ENCODE measurements around the gene ZNF827. TPM values are rescaled to one million over a fixed set of nuclear protein-coding genes. Genes with fewer than 3 reads are reported as not detected.
A peak's percentile ranks its signal among the peaks of the same experiment; 100 is the strongest.

The ZNF827 gene, protein sequence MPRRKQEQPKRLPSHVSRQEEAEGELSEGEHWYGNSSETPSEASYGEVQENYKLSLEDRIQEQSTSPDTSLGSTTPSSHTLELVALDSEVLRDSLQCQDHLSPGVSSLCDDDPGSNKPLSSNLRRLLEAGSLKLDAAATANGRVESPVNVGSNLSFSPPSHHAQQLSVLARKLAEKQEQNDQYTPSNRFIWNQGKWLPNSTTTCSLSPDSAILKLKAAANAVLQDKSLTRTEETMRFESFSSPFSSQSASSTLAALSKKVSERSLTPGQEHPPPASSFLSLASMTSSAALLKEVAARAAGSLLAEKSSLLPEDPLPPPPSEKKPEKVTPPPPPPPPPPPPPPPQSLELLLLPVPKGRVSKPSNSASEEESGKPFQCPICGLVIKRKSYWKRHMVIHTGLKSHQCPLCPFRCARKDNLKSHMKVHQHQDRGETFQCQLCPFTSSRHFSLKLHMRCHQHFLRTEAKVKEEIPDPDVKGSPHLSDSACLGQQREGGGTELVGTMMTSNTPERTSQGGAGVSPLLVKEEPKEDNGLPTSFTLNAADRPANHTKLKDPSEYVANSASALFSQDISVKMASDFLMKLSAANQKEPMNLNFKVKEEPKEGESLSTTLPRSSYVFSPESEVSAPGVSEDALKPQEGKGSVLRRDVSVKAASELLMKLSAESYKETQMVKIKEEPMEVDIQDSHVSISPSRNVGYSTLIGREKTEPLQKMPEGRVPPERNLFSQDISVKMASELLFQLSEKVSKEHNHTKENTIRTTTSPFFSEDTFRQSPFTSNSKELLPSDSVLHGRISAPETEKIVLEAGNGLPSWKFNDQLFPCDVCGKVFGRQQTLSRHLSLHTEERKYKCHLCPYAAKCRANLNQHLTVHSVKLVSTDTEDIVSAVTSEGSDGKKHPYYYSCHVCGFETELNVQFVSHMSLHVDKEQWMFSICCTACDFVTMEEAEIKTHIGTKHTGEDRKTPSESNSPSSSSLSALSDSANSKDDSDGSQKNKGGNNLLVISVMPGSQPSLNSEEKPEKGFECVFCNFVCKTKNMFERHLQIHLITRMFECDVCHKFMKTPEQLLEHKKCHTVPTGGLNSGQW
- total RNA-seq = 10 to 100 TPM in 1 of 4 donors, 1 to 10 TPM in 3; 2.6 to 17.9 (median 3.7) TPM

DNA sequence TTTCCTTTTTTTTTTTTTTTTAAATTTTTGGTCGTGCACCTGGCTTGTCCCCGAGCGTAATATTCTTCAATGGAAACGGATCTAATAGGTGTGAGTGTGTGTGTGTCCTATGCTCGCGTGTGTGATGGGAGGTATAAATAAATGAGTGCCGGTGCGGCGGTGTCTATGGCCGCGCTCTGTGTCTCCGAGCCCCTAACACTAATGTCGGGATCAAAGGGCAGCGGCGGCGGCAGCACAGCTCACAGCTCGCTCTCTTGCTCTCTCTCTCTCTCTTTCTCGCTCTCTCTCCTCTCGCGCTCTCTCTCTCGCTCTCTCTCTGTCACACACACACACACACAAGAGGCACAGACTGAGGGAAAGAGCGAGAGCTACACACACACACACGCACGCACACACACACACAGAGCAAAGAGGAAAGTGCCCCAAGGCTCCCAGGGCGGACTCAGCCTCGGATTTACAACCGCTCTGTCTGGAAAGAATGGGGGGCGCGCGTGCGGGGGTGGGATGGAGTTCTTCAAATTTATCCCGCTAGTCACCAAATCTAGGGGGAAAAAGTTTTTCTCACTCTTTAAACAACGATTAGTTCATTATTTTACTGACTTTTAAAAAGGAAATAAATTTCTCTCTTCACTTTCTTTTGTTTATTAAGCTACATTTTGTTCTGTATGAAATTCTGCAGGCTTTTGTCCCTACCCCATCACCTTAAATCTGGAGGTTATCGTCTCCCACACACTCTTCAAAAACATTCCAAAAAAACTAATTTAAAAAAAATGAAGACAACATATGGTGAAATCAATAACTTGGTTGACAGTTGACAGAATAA lies at the start of gene ZNF827:
TSS of gene ZNF827 (minus strand) at position 206 of the 823 bp plus-strand sequence. CDS start 416 bp downstream, outside the sequence.
- TF ChIP-seq POLR2A (IDR thresholded peaks at IDR 0.05) = no peak
- TF ChIP-seq, protein P1, sequence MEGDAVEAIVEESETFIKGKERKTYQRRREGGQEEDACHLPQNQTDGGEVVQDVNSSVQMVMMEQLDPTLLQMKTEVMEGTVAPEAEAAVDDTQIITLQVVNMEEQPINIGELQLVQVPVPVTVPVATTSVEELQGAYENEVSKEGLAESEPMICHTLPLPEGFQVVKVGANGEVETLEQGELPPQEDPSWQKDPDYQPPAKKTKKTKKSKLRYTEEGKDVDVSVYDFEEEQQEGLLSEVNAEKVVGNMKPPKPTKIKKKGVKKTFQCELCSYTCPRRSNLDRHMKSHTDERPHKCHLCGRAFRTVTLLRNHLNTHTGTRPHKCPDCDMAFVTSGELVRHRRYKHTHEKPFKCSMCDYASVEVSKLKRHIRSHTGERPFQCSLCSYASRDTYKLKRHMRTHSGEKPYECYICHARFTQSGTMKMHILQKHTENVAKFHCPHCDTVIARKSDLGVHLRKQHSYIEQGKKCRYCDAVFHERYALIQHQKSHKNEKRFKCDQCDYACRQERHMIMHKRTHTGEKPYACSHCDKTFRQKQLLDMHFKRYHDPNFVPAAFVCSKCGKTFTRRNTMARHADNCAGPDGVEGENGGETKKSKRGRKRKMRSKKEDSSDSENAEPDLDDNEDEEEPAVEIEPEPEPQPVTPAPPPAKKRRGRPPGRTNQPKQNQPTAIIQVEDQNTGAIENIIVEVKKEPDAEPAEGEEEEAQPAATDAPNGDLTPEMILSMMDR (IDR thresholded peaks at IDR 0.05) = peak in 1 of 3 donors; percentile 26
- DNase-seq (ENCODE audit: low spot score in 2 of 2) = peak; percentile 47 to 90
- 3 to 4% methylated on average over 34 of the region's 34 CpGs for WGBS, 2 donors
- H3K4me3 ChIP-seq (ENCODE audit: low read depth, poor library complexity, severe bottlenecking) = peak within 1 kb of the TSS; percentile 71
- intact Hi-C loops (cut with DNase I; ENCODE audit: low total_unique reads) = loop anchor here (5.0 kb wide), 1 partner anchor 322 kb away; the partner anchor contains the start of gene MMAA

DNA sequence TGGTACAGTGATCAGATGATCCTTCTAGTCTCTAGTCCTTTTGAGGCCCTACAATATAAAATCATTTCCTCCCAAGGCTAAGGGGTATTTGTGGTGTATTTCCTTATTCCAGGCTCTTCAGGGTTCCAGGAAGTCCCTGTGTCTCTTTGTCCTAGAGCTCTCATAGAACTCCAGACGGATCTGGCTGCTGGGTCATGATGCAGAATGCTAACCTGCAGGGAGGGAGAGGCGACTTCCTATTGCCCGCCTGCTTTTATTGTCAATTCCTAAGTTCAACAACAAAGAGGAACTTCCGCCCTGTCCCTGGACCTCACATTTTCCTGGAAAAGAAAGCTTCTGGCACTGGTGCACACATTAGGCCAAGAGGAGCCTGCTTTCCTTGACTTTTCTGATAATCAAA lies 45.9 kb upstream of the ZNF827 start:
- H3K4me3 ChIP-seq (ENCODE audit: low read depth, poor library complexity, severe bottlenecking) = no peak overlapping the region
- WGBS, 2 donors = 68 to 86% methylated on average over 4 of the region's 4 CpGs
- DNase-seq (ENCODE audit: low spot score in 2 of 2) = no peak
- TF ChIP-seq, protein P1 (IDR thresholded peaks at IDR 0.05) = no peak
- TF ChIP-seq POLR2A (IDR thresholded peaks at IDR 0.05) = no peak
- intact Hi-C loops (cut with DNase I; ENCODE audit: low total_unique reads) = no loop called here

DNA sequence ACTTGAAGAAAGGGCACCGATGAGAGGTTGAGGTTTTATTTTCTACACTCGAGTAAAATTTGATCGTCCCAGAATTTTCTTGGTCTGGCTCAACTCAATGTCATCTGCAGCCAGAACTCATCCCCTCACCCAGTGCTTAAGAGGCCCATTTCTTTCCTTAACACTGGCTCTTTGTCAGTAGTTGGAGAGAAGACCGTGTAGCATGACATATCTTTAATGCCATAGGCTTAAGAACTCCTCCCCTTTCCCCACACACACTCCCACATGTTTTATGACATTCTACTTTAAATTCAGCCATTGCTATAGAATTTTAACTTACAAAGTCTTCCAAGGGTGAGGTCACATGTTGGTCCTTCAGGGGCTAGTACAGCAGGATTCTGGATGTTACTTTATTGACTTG lies 44.2 kb upstream of the ZNF827 start:
- no peak overlapping the region for H3K4me3 ChIP-seq (ENCODE audit: low read depth, poor library complexity, severe bottlenecking)
- intact Hi-C loops (cut with DNase I; ENCODE audit: low total_unique reads) = no loop called here
- WGBS, 2 donors = 85 to 87% methylated on average over 4 of the region's 4 CpGs
- TF ChIP-seq, protein P1 (IDR thresholded peaks at IDR 0.05) = no peak
- TF ChIP-seq POLR2A (IDR thresholded peaks at IDR 0.05) = no peak
- DNase-seq (ENCODE audit: low spot score in 2 of 2) = no peak

DNA sequence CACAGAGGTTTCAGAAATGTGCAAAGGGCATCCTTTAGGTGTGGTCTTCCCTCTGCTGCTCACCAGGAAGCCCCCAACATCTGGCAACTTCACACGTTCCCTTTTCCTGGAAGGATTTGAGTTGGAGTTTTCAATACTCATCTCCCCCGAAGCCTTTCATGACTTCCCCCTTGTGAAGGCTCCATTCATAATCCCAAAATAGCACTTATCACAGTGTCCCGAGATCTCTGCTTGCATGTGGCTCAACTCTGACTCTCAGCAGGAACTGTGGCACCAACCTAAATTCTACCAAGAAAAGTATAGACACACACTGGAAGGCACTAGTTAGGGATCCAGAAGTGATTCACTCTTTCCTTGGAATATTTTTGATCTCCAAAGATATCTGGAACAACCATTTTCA lies 40.5 kb upstream of the ZNF827 start:
- intact Hi-C loops (cut with DNase I; ENCODE audit: low total_unique reads) = no loop called here
- DNase-seq (ENCODE audit: low spot score in 2 of 2) = no peak
- WGBS, 2 donors = 67 to 76% methylated on average over 3 of the region's 3 CpGs
- TF ChIP-seq POLR2A (IDR thresholded peaks at IDR 0.05) = no peak
- TF ChIP-seq, protein P1 (IDR thresholded peaks at IDR 0.05) = no peak
- no peak overlapping the region for H3K4me3 ChIP-seq (ENCODE audit: low read depth, poor library complexity, severe bottlenecking)

DNA sequence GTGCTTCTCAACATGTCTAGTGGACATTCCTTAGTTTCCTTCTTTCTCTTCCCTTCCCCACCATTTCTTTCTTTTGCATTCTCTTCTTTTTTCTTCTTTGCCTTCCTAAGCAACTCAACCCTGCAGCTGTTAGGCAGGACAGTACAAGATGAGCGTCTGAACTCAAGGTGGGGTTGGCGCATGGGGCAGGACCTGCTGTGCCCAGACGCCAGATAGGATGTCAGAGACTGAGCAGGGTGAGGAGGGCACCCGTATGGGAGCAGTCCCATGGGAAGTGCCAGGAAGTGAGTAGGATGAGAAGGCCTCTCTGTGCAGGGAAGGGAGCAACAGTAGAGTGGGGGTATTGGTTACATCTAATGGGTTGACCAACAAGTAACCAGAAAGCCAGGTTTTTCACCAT lies 38.1 kb upstream of the ZNF827 start:
- H3K4me3 ChIP-seq (ENCODE audit: low read depth, poor library complexity, severe bottlenecking) = no peak overlapping the region
- DNase-seq (ENCODE audit: low spot score in 2 of 2) = no peak
- TF ChIP-seq, protein P1 (IDR thresholded peaks at IDR 0.05) = no peak
- no peak for TF ChIP-seq POLR2A (IDR thresholded peaks at IDR 0.05)
- intact Hi-C loops (cut with DNase I; ENCODE audit: low total_unique reads) = no loop called here
- 72 to 89% methylated on average over 4 of the region's 4 CpGs for WGBS, 2 donors

All from lower leg skin (tissue), 4 donors.